HG02588 (cell line): ENCODE results near the gene SNRNP70.
"Not testable (repeated sequence)": the region's sequence is repeated elsewhere in the genome, so short reads cannot be mapped to it uniquely, and the experiment has no call there.

ENCODE experiments used
- ATAC-seq: cut with Tn5 transposase; IDR thresholded peaks from one replicate; pipeline ENCODE4 v1.9.1; 2021; ENCODE audit warnings: mild to moderate bottlenecking, moderate library complexity; ENCODE audit not compliant: unreplicated experiment

Gene SNRNP70

GRCh38 chr19:49141352-49141751, 56.1 kb downstream of the SNRNP70 start:
- no peak for ATAC-seq

GRCh38 chr19:49142866-49143335, 57.6 kb downstream of the SNRNP70 start:
- ATAC-seq: no peak

- no peak for ATAC-seq
Observed at GRCh38 chr19:49145573-49146407, 60.5 kb downstream of the SNRNP70 start.

- ATAC-seq: not testable (repeated sequence)
Observed at GRCh38 chr19:49146408-49146770, 61.1 kb downstream of the SNRNP70 start.

- no peak for ATAC-seq
Observed at GRCh38 chr19:49148044-49148682, 62.9 kb downstream of the SNRNP70 start.

GRCh38 chr19:49148784-49149651, 63.8 kb downstream of the SNRNP70 start:
- ATAC-seq: no peak

- no peak for ATAC-seq
Observed at GRCh38 chr19:49149652-49150105, 64.4 kb downstream of the SNRNP70 start.

- ATAC-seq: no peak
Observed at GRCh38 chr19:49150106-49150943, 65.1 kb downstream of the SNRNP70 start.

GRCh38 chr19:49150944-49151243, 65.6 kb downstream of the SNRNP70 start:
- ATAC-seq: no peak

- no peak for ATAC-seq
Observed at GRCh38 chr19:49151267-49152118, 66.2 kb downstream of the SNRNP70 start.

GRCh38 chr19:49152119-49152550, 66.9 kb downstream of the SNRNP70 start:
- no peak for ATAC-seq

- no peak for ATAC-seq
Observed at GRCh38 chr19:49153167-49153809, 68.0 kb downstream of the SNRNP70 start.

- ATAC-seq: no peak
Observed at GRCh38 chr19:49154279-49154678, 69.0 kb downstream of the SNRNP70 start.

- ATAC-seq: no peak
Observed at GRCh38 chr19:49155005-49155819, 70.0 kb downstream of the SNRNP70 start, which contains the start of gene HRC. HRC (minus strand) TSS chr19:49155396; CDS start chr19:49155237, 159 bp downstream.

GRCh38 chr19:49155820-49156346, 70.6 kb downstream of the SNRNP70 start:
- no peak for ATAC-seq

- no peak for ATAC-seq
Observed at GRCh38 chr19:49157445-49158224, 72.4 kb downstream of the SNRNP70 start, which contains the start of gene TRPM4. TRPM4 (plus strand) TSS chr19:49157792; CDS start chr19:49157867, 75 bp downstream.
